ENCODE measurements around the gene ERF.

ERF gene

GRCh38 chr19:42239544-42240220 lies 15.2 kb downstream of the ERF start:
- no peak for DNase-seq

DNA sequence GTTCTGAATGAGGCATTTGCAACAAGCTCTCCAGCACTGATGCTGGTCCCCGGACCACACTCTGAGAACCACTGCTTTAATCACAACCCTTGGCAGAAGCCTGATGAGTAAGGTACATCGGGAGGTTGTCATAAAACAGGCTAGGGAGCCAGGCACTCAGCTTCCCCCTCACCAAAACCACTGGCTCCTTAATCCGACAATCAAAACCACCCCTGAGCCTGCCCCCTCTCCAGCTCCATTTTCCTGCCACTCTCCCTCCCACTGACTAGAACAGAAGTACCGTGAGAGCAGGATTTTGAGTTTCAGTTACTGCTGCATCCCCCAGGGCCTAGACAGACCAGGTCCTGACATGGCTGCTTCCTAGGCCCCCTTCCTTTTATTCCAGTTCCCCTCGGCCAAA lies 19.7 kb downstream of the ERF start:
- no peak for DNase-seq

- DNase-seq: no peak
Measured at GRCh38 chr19:42234364-42234763, 20.6 kb downstream of the ERF start.

DNA sequence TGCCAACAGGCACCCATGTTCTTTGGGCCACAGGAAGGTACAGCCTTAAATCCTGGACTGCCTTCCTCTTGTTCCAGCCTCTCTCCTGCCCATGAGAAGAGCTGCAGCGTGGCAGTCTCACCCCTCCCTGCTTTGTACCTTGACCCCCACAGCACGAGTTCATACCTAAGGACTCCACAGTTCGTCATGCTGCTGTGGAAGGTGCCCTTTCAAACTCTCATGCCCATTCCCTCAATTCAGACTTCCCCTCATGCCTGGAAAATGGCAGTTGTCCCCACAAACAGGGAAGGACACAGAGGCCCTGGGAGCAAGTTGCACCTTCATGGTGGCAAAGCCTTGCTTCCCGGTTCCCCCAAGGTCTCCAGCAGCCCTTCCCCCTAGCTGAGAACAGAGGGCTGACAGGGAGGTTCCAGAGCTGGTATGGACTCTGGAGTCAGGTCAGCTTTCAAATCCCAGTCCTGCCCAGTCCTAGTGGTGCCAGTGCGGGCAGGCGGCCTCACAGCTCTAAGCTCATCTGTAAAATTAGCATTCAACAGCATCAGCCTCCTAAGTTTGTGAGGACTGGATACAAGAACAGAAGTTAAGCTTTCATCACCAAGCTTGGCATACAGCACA lies 21.1 kb downstream of the ERF start:
- no peak for DNase-seq

DNA sequence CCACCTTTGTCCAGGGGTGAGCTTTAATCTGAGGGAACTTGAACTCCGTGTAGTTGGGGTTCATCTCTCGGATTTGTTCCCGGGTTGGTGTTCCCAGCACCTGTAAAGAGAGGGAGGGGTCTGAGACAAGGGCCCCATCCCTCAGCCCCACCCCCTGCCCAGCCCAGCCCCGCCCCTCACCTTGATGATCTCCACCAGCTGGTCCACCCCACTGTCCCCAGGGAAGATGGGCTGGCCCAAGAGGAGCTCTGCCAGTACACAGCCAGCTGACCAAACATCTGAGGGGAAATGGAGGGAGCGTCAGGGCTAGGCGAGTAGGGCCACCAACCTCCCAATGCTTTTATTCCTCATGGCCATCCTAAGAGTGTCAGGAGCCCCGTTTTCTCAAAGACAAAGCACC lies 21.8 kb downstream of the ERF start:
- no peak for DNase-seq

DNA sequence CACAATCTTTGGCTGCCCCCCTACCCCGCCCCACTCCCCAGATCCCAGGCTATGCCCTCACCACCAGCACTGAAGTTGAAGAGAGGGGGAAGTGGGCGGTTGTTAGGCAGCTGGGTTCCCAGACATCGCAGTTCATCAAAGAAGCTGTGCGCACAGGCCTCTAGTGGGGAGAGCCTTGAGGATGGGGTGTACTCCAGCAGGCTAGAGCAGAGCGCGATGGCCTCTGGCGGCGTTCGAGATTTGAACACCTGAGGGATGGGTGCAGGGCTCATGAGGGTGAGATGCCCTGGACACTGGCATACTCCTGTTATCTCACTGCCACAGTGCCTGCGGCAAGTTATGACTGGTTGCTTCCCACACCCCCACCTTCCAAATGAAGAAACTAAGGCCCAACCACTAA lies 22.5 kb downstream of the ERF start:
- DNase-seq: no peak

DNA sequence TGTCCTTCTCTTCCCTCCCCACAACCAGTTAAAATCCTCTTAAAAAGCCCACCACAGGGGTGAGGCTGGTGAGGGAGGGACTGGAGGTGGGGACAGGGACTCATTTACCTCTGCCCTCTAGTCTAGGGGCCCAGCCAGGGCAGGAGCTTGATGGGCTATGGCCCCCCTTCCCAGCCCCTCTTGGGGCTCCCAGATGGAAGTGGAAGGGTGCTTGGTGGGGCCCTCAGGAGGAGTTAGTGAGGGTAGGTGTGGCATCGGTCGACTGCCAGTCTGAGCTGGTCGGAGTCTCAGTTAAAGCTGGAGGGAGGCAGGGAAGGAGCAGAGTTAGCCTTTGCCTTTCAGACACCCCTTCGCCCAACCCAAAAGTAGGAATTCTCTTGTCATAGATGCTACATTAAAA lies 24.4 kb downstream of the ERF start:
- no peak for DNase-seq

- no peak for DNase-seq
Measured at GRCh38 chr19:42229855-42230351, 25.0 kb downstream of the ERF start.

DNA sequence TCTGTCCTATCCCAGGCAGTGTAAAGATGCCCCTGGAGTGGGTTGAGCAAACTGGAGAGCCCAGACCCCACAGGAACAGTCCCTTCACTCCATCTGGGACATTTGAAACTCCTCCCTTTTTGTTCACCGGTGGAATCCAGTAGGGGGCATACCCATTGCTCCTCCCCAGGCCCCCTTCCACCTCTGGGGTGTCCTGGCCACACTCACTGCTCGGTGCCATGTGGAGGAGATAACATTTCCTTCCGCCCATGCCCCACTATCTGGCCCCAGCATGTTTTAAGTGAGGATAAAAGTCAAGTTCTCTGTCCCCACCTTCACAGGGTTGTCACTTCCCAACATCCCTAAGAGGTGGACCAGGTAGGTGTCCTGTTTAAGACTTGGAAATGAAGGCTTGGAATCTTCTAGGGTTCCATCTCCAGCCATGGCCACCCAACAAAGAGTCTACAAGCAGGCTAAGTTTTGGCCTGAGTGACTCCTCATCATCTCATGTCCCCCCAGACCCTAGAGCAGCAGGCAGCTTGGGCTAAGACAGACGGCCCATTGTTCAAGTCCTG lies 25.6 kb downstream of the ERF start:
- DNase-seq: no peak

GRCh38 chr19:42228641-42229040 lies 26.3 kb downstream of the ERF start:
- DNase-seq: no peak

DNA sequence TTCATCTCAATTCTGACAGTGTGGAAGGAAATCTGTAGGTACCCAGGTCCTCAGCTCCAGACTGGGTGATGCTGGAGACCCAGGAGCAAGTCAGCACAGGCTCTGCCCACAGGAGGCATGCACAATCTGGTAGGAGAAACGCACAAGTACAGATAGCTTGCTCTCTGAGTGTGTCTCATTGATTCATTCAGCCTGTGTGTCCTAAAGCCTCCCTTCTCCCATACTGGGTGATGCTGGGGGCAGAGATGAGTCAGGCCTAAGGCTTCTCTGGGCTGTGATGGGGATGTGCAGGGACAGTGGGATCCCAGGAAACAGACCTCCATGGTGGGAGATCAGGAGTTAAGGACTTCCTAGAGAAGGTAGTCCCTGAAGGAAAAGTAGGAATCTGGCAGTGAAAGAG lies 28.0 kb downstream of the ERF start:
- no peak for DNase-seq

- DNase-seq: no peak
Measured at GRCh38 chr19:42225718-42226292, 29.1 kb downstream of the ERF start.

DNA sequence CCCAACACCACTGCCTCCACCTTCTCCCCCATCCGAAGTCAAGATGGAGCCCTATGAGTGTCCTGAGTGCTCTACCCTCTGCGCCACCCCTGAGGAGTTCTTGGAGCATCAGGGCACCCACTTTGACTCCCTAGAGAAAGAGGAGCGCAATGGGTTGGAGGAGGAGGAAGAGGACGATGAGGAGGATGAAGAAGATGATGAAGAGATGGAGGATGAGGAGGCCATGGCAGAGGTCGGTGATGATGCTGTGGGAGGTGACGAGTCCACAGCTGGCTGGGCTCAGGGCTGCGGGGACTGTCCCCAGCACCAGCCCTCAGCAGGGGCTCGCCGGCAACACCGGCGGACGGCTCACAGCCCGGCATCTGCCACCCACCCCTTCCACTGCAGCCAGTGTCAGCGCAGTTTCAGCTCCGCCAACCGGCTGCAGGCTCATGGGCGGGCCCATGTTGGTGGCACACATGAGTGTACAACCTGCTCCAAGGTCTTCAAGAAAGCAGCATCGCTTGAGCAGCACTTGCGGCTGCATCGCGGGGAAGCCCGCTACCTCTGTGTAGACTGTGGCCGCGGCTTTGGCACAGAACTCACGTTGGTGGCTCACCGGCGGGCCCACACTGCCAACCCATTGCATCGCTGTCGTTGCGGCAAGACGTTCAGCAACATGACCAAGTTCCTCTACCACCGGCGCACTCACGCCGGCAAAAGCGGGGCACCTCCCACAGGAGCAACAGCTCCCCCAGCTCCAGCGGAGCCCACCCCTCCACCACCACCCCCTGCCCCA lies 29.8 kb downstream of the ERF start:
- no peak for DNase-seq

DNA sequence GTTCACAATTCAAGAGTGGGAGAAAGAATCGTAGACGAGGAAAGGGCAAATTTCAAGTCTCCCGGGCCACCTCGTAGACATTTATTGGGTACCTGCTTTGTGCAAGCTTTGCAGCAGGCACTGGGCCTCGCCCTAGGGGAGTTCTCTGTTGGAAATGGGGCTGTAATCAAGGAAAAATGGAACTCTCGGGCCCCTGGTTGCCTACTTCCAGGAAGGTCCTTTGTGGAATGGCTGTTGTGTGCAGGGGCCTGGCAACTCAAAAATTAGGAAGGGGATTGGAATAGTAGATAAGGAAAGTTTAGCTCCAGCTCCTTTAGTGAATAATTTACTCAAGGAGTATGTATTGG lies 34.2 kb downstream of the ERF start:
- no peak for DNase-seq

GRCh38 chr19:42219812-42220750 lies 34.8 kb downstream of the ERF start, which contains the start of gene ZNF526:
TSS of gene ZNF526 (plus strand) at chr19:42220312. CDS start at chr19:42224404, 4,092 bp downstream.
- DNase-seq: peak; percentile 91 to 97

DNA sequence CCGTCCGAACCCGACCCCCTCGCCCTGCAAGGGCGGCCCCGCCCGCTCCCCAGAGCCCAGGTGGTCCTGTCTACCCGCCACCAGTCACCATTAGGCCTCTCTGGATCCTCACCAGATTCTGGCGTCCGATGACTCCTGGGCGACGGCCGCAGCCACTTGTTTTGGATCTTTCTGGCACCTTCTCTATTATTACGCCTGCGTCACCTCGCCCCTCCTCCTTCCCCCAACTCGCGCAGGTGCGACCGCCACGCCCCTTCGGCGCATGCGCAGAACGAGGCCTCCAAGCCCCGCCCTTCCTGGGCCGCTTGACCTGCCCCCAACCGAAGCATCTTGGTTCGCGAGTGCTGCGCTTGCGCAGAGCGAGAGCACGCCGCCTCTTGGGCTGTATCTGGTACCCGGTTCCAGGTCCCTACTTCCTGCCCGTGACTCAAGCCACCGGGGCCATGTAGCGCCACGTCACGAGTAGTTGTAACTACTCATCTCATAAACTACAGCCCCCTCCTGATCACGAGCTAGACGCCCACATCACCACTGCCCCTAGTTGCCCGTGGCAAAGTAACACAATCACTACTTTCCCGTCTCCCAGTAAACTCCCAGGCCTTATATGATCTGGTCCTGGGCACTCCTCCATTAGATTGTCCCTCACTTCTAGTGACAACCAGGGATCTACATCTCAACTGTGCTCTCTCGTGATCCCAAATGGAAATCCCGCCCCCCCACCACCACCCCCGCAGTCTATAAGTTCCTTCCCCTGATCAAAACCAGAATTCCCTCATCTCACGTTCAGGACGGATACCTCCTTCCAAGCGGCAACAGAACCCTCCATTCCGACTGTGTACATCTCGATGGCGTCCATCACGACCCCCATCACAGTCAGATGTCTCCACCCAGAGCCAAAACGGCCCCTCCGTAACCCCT lies 37.1 kb downstream of the ERF start, which contains the start of gene DEDD2:
Gene DEDD2 (minus strand): TSS at position 158 of the 918 bp plus-strand sequence. CDS start 670 bp downstream, outside the sequence.
- peak; percentile 81 to 94 for DNase-seq

DNA sequence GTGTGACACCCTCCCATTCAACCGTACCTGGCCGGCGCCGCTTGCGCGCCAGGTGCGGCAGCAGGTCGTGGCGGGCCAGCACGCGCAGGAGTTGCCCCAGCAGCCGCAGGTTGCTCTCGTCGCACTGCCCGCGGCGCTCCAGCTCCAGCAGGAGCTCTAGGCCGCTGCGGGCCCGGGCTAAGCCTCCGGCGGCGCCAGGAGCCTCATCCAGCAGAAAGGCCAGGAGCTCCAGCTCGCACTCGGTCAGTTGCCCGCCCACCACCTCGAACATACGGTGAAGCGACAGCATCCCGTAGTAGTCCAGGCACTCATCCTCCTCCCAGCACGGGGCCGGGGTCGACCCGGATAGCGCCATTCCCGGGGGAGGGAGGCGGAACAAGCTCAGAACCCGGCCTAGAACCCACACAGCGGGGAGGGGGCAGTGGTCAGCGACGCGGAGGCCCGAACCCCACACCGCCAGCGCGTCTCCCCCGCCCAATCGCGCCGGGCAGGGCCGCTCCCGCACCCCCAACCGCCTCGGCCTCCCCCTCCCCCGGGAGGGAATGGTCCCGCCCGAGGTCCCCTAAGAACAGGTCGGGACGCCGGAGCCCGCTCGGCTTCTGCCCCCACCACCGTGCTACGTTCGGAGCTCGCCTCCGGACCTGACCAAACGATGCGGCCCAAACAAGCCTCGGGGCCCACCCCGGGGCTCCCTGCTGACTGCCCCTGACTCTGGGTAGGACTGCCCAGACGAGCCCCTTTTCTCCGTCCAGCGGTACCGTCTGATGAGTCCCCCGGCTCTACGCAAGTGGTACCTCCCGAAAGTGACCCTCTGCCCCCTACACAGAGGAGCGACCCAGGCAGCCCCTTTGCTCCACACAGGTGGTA lies 38.0 kb downstream of the ERF start:
- peak in 1 of 2 donors; percentile 42 for DNase-seq

DNA sequence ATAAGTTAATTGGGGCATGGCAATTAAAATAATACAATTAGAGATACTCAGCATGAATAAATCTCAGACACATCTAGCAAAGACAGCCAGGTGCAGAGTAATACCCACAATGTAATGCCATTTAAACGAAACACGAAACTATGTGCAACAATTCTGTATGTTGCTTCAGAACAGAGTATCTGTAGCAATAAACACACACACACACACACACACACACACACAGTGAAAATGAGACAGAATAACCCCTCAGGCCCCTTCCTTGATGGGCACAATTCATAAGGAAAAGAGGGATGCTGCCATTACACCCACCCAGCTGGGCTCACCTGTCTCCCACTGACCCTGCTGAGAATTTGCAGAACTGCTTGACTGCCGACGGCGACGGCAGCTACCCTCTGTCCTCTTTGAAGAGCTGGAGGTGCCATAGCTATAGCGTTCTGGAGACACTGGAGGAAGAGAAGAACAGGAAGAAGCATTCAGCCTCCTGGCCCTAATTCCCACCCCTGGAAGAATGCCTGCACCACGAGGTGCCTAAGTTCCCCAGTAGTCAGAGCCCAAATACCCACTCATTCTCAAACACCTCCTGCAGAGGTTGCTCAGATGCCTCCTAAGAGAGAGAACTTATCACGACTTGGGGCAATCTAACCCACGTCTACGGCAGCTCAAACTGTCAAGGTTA lies 40.0 kb downstream of the ERF start:
- DNase-seq: no peak

DNA sequence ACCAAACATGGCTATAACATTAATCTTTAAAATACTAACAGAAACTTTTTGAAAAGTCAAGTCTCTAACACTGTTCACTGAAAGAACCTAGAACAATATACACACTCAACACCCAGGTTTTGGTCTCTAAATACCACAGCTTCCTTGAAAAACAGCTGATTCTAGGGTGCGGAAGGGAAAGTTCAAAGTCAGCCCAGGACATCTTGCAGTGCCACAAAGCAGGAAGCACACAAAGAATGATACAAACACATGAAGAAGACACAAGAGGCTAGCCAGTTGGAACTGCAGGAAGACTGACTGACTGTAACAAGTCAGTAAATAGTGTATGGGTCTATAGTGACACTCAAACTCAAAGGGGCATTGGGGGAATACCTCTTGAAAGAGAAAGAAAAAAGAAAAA lies 42.0 kb downstream of the ERF start:
- DNase-seq: no peak
